H1 (cell line): ENCODE results near the gene POLR1D. TPM values are rescaled to one million over a fixed set of nuclear protein-coding genes. Genes with fewer than 3 reads are reported as not detected.

ENCODE experiments used
- CTCF ChIA-PET: fragments of 300-600 bp; sonication (Branson Sonifier 250); formaldehyde crosslinking; loops from one replicate; lab custom pipeline; 2021; ENCODE audit not compliant: partially characterized antibody; lab: Charles Lee
- POLR2A ChIA-PET: fragments of 300-600 bp; sonication (Branson Sonifier 250); formaldehyde crosslinking; loops from one replicate; lab custom pipeline; 2021; ENCODE audit warnings: inconsistent platforms; ENCODE audit not compliant: partially characterized antibody; lab: Charles Lee
- DNase-seq, 2 experiments: peaks; one replicate each; pipeline versions ENCODE4 v3.0.0 to v3.0.0-alpha.2; 2010 to 2022; ENCODE audit warnings: low spot score in 2 of 2, low read depth in 1 of 2, mixed read lengths in 1 of 2
- FAIRE-seq: peaks from 2 replicates; lab custom pipeline; 2011; peaks lifted over from hg19 to GRCh38; lab: Jason Lieb, UNC
- H2AFZ ChIP-seq: 2 replicates; pipeline ENCODE4 v1.8.1; 2012; ENCODE audit warnings: low read length, inconsistent platforms
- H2AK5ac ChIP-seq: 2 replicates; pipeline ENCODE4 v1.6.1; 2013; ENCODE audit warnings: low read depth, low read length
- H2BK120ac ChIP-seq: replicated peaks from 2 replicates; pipeline ENCODE3; 2013; ENCODE audit warnings: low read depth, low read length, inconsistent platforms
- H2BK12ac ChIP-seq: 2 replicates; pipeline ENCODE4 v1.6.1; 2013; ENCODE audit warnings: low read depth, low read length
- H2BK15ac ChIP-seq: 2 replicates; pipeline ENCODE4 v1.6.1; 2013; ENCODE audit warnings: low read length
- H2BK20ac ChIP-seq: 2 replicates; pipeline ENCODE4 v1.6.1; 2013; ENCODE audit warnings: low read length
- H2BK5ac ChIP-seq: 2 replicates; pipeline ENCODE4 v1.6.1; 2013; ENCODE audit warnings: low read depth, low read length
- H3K14ac ChIP-seq: 2 replicates; pipeline ENCODE4 v1.6.1; 2013; ENCODE audit warnings: inconsistent platforms; ENCODE audit not compliant: insufficient read length
- H3K18ac ChIP-seq: 2 replicates; pipeline ENCODE4 v1.6.1; 2013; ENCODE audit warnings: low read length; ENCODE audit errors: extremely low read depth
- H3K23ac ChIP-seq: 2 replicates; pipeline ENCODE4 v1.6.1; 2013; ENCODE audit warnings: inconsistent platforms; ENCODE audit not compliant: insufficient read length
- H3K23me2 ChIP-seq: 2 replicates; pipeline ENCODE4 v1.6.1; 2013; ENCODE audit warnings: low read depth, low read length
- H3K27ac ChIP-seq: 2 replicates; pipeline ENCODE4 v1.6.1; 2011; ENCODE audit warnings: low read depth, low read length, inconsistent platforms
- H3K27me3 ChIP-seq, 4 experiments: replicated peaks in 1 of 4; 1 replicate in 1 of 4; 2 replicates in 3 of 4; pipeline versions ENCODE4 v1.6.1 to v1.8.1; 2011 to 2013; ENCODE audit warnings: low read length in 3 of 4, mild to moderate bottlenecking in 3 of 4, inconsistent platforms in 2 of 4, mixed read lengths in 2 of 4, moderate library complexity in 1 of 4; ENCODE audit not compliant: control insufficient read depth in 3 of 4, insufficient read depth in 3 of 4; ENCODE audit errors: extremely low read depth in 1 of 4
- H3K36me3 ChIP-seq, 4 experiments: 2 replicates each; pipeline versions ENCODE4 v1.6.1 to v1.8.1; 2011 to 2013; ENCODE audit warnings: mild to moderate bottlenecking in 4 of 4, low read length in 3 of 4, moderate library complexity in 2 of 4, control low read depth in 1 of 4, inconsistent platforms in 1 of 4; ENCODE audit not compliant: insufficient read depth in 4 of 4, control insufficient read depth in 2 of 4
- H3K4ac ChIP-seq: replicated peaks from 2 replicates; pipeline ENCODE3; 2013; ENCODE audit warnings: low read length, low read depth, mixed read lengths, inconsistent platforms; ENCODE audit not compliant: insufficient read length
- H3K4me1 ChIP-seq, 4 experiments: replicated peaks in 1 of 4; 1 replicate in 1 of 4; 2 replicates in 3 of 4; pipeline versions ENCODE4 v1.6.1 to v1.8.1; 2011 to 2013; ENCODE audit warnings: low read length in 3 of 4, inconsistent platforms in 2 of 4, mixed read lengths in 1 of 4; ENCODE audit not compliant: insufficient read depth in 4 of 4, control insufficient read depth in 3 of 4
- H3K4me2 ChIP-seq, 2 experiments: 2 replicates each; pipeline versions ENCODE4 v1.6.1 to v1.8.1; 2011 to 2013; ENCODE audit warnings: low read depth in 2 of 2, low read length in 2 of 2, control low read depth in 1 of 2, inconsistent platforms in 1 of 2, mild to moderate bottlenecking in 1 of 2; ENCODE audit not compliant: insufficient read depth in 1 of 2
- H3K4me3 ChIP-seq, 4 experiments: fragments of 200-600, 300-600 bp in 1 of 4; sonication (generic), shearing (Covaris generic), sonication (Bioruptor Twin) in 1 of 4; 2 replicates each; pipeline versions ENCODE4 v1.5.1 to v1.8.1; 2011 to 2016; ENCODE audit warnings: low read length in 4 of 4, low read depth in 3 of 4, control low read depth in 2 of 4, inconsistent platforms in 2 of 4, mild to moderate bottlenecking in 2 of 4, mixed read lengths in 1 of 4, moderate library complexity in 1 of 4; ENCODE audit not compliant: insufficient read depth in 2 of 4; ENCODE audit errors: extremely low read depth in 1 of 4
- H3K56ac ChIP-seq: replicated peaks from 2 replicates; pipeline ENCODE3; 2013; ENCODE audit warnings: low read depth, mild to moderate bottlenecking, mixed read lengths, low read length, inconsistent platforms; ENCODE audit not compliant: insufficient read length
- H3K79me1 ChIP-seq: 2 replicates; pipeline ENCODE4 v1.6.1; 2013; ENCODE audit warnings: low read depth, low read length, control low read depth
- H3K79me2 ChIP-seq, 2 experiments: 2 replicates each; pipeline versions ENCODE4 v1.6.1 to v1.8.1; 2012 to 2013; ENCODE audit warnings: low read length in 2 of 2, mild to moderate bottlenecking in 2 of 2, inconsistent platforms in 1 of 2; ENCODE audit not compliant: insufficient read depth in 2 of 2, control insufficient read depth in 1 of 2
- H3K9ac ChIP-seq, 4 experiments: replicated peaks in 1 of 4; 1 replicate in 1 of 4; 2 replicates in 3 of 4; pipeline versions ENCODE4 v1.6.1 to v1.8.1; 2011 to 2013; ENCODE audit warnings: low read depth in 3 of 4, low read length in 3 of 4, control low read depth in 2 of 4, mild to moderate bottlenecking in 2 of 4, moderate library complexity in 2 of 4, inconsistent platforms in 1 of 4; ENCODE audit errors: extremely low read depth in 1 of 4
- H3K9me3 ChIP-seq, 2 experiments: 2 replicates each; pipeline versions ENCODE4 v1.6.1 to v1.8.1; 2012 to 2013; ENCODE audit warnings: mild to moderate bottlenecking in 2 of 2, moderate library complexity in 2 of 2, control low read depth in 1 of 2, inconsistent platforms in 1 of 2, low read depth in 1 of 2, low read length in 1 of 2, mixed read lengths in 1 of 2; ENCODE audit not compliant: insufficient read depth in 2 of 2
- H4K20me1 ChIP-seq, 2 experiments: replicated peaks in 1 of 2; 2 replicates each; pipeline versions ENCODE3 to v1.8.1; 2011 to 2013; ENCODE audit warnings: inconsistent platforms in 2 of 2, low read length in 2 of 2, mild to moderate bottlenecking in 1 of 2; ENCODE audit not compliant: insufficient read depth in 2 of 2, control insufficient read depth in 1 of 2
- H4K5ac ChIP-seq: 2 replicates; pipeline ENCODE4 v1.6.1; 2013; ENCODE audit warnings: low read length, low read depth, mixed read lengths, inconsistent platforms; ENCODE audit not compliant: insufficient read length
- H4K8ac ChIP-seq: 2 replicates; pipeline ENCODE4 v1.8.0; 2013; ENCODE audit warnings: mild to moderate bottlenecking, moderate library complexity, low read length, inconsistent platforms; ENCODE audit not compliant: insufficient read depth; ENCODE audit errors: extremely low read depth
- H4K91ac ChIP-seq: replicated peaks from 2 replicates; pipeline ENCODE3; 2013; ENCODE audit warnings: low read length, mixed read lengths, inconsistent platforms; ENCODE audit not compliant: insufficient read length
- BACH1 ChIP-seq: IDR thresholded peaks from 2 replicates; pipeline ENCODE4 v1.6.1; 2012; ENCODE audit warnings: low read length, improper control_type of control experiment
- BCL11A ChIP-seq, 2 experiments: IDR thresholded peaks; one replicate each; pipeline ENCODE4 v1.6.1; 2011; ENCODE audit warnings: low read depth in 2 of 2, low read length in 2 of 2, mild to moderate bottlenecking in 2 of 2
- JUN ChIP-seq: IDR thresholded peaks from 2 replicates; pipeline ENCODE4 v1.6.1; 2011; ENCODE audit warnings: low read depth, mild to moderate bottlenecking, improper control_type of control experiment, low read length
- JUND ChIP-seq: IDR thresholded peaks from 2 replicates; pipeline ENCODE4 v1.6.1; 2011; ENCODE audit warnings: mild to moderate bottlenecking, improper control_type of control experiment, low read length
- MAFK ChIP-seq: IDR thresholded peaks from 2 replicates; pipeline ENCODE4 v1.6.1; 2012; ENCODE audit warnings: low read depth, mild to moderate bottlenecking, improper control_type of control experiment, low read length
- POLR2AphosphoS5 ChIP-seq: IDR thresholded peaks from 2 replicates; pipeline ENCODE4 v1.6.1; 2011; ENCODE audit warnings: low read depth, low read length
- SP2 ChIP-seq: IDR thresholded peaks from 2 replicates; pipeline ENCODE4 v1.6.1; 2012; ENCODE audit warnings: mild to moderate bottlenecking, low read length, inconsistent platforms
- SUZ12 ChIP-seq: fragments of 200-600 bp; sonication (generic); IDR thresholded peaks from 2 replicates; pipeline ENCODE4 v1.6.1; 2012; ENCODE audit warnings: mild to moderate bottlenecking, inconsistent platforms, low read length, moderate library complexity, mixed read lengths
- TBP ChIP-seq: IDR thresholded peaks from 2 replicates; pipeline ENCODE4 v1.6.1; 2011; ENCODE audit warnings: low read depth, low read length, improper control_type of control experiment
- YY1 ChIP-seq: IDR thresholded peaks from 2 replicates; pipeline ENCODE4 v1.6.1; 2011; ENCODE audit warnings: low read depth, mild to moderate bottlenecking, low read length
- ZNF274 ChIP-seq: IDR thresholded peaks from 2 replicates; pipeline ENCODE4 v1.7.0; 2012; ENCODE audit warnings: low read length, borderline replicate concordance; ENCODE audit errors: extremely low read depth
- WGBS, 2 experiments: shearing (Covaris generic) in 1 of 2; methylation state at CpG; one replicate each; pipeline versions ENCODE4 v1.1.6 to v1.1.7; 2013 to 2015; ENCODE audit warnings: low lambda C conversion rate in 2 of 2, mixed read lengths in 2 of 2, inconsistent platforms in 1 of 2, low coverage in 1 of 2, missing lambda C conversion rate in 1 of 2; ENCODE audit not compliant: insufficient replicate concordance in 2 of 2, insufficient coverage in 1 of 2, insufficient read length in 1 of 2; ENCODE audit errors: extremely low coverage in 1 of 2, missing lambda C conversion rate in 1 of 2; 5-methylcytosine and 5-hydroxymethylcytosine counted together
- polyA plus RNA-seq, 7 experiments: library from polyadenylated mRNA; depleted of rRNA in 3 of 7; stranded (reverse) in 5 of 7; unstranded in 2 of 7; fragments of >200 nt in 5 of 7; fragments of 200-250 nt in 2 of 7; gene quantifications; 1 replicate in 5 of 7; 2 replicates in 1 of 7; 4 replicates in 1 of 7; pipeline versions ENCODE4 v1.2.1 to v1.2.3, GENCODE V29; 2011 to 2013; ENCODE audit warnings: missing spikeins in 2 of 7, mixed read lengths in 2 of 7
- total RNA-seq: library from RNA; stranded (reverse); fragmentation: NEBNext Ultra II Directional; extraction: Animal tissue kit (Norgen Biotek cat#: 25700); gene quantifications from 2 replicates; pipeline ENCODE4 v1.2.1, GENCODE V29; 2021
- TF ChIP-seq, protein P1 (sequence below): IDR thresholded peaks from 2 replicates; pipeline ENCODE4 v1.6.1; 2012; ENCODE audit warnings: low read length, inconsistent platforms

Gene POLR1D
- total and polyA plus RNA-seq, 2 of the 8 experiments (the other 6 are each of a cell fraction or from before 2014, with no cell fraction given): 226 to 232 TPM

DNA sequence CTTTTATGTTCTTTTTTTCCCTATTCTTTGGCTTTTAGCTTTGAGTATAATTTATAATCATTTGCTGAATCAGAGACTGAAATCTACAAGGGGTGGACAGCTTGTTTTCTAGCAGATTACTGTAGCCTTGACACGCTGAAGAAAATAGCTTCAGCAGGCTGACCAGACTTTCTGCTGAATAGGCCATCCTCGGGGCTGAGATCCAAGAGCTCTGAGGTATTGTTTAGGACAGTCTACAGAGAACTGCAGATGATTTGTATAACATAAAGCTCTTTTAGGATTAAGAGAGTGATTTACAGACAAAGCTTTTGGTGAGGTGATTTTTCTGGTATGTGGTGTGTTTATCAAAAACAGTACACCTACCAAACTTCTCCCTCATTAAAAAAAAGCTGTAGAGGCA is 16.8 kb downstream of the POLR1D start:
- H3K36me3 ChIP-seq: peaks cover 0 to 3% (median 0%) of the 10 kb centered on the region in 4 experiments; a peak in 2 of 8 replicates
- H2BK12ac ChIP-seq: no peak overlapping the region
- no peaks in the 10 kb centered on the region for H3K4me1 ChIP-seq
- H2BK5ac ChIP-seq: no peak overlapping the region
- H3K23ac ChIP-seq: no peak overlapping the region
- no peak overlapping the region for H3K18ac ChIP-seq
- H3K27ac ChIP-seq: no peak overlapping the region
- no peak overlapping the region for H4K5ac ChIP-seq
- H2AFZ ChIP-seq: no peak overlapping the region
- H3K79me2 ChIP-seq: peaks cover 3 to 65% of the 10 kb centered on the region in 2 experiments
- no peak overlapping the region for H3K4me2 ChIP-seq
- H3K79me1 ChIP-seq: peaks cover 7% of the 10 kb centered on the region
- no peak overlapping the region for H3K4me3 ChIP-seq
- WGBS, 2 experiments: 94% methylated on average over 2 of the region's 2 CpGs; no CpG with 5 or more reads in 1 of the 2 experiments
- H3K23me2 ChIP-seq: no peaks in the 10 kb centered on the region
- CTCF ChIA-PET: interaction anchor here (0.6 to 1.5 kb wide), 2 partner anchors 7 to 373 kb away, joined by 3 to 4 read pairs; no protein-coding TSS in a partner anchor
- no peak for DNase-seq
- FAIRE-seq: no peak
- no peak overlapping the region for H3K9ac ChIP-seq
- POLR2A ChIA-PET: no interaction called here
- no peaks in the 10 kb centered on the region for H3K27me3 ChIP-seq
- no peak overlapping the region for H2BK120ac ChIP-seq
- no peak overlapping the region for H3K14ac ChIP-seq
- no peaks in the 10 kb centered on the region for H3K9me3 ChIP-seq
- peaks cover 2 to 7% of the 10 kb centered on the region in 2 experiments for H4K20me1 ChIP-seq
- no peak overlapping the region for H2BK15ac ChIP-seq
- no peak overlapping the region for H3K56ac ChIP-seq
- no peak overlapping the region for H3K4ac ChIP-seq
- H4K91ac ChIP-seq: no peak overlapping the region
- H2BK20ac ChIP-seq: no peak overlapping the region
- no peak overlapping the region for H2AK5ac ChIP-seq
- H4K8ac ChIP-seq: no peak overlapping the region
- no peak for TF ChIP-seq MAFK
- no peak for TF ChIP-seq JUND
- TF ChIP-seq, protein P1, sequence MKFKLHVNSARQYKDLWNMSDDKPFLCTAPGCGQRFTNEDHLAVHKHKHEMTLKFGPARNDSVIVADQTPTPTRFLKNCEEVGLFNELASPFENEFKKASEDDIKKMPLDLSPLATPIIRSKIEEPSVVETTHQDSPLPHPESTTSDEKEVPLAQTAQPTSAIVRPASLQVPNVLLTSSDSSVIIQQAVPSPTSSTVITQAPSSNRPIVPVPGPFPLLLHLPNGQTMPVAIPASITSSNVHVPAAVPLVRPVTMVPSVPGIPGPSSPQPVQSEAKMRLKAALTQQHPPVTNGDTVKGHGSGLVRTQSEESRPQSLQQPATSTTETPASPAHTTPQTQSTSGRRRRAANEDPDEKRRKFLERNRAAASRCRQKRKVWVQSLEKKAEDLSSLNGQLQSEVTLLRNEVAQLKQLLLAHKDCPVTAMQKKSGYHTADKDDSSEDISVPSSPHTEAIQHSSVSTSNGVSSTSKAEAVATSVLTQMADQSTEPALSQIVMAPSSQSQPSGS: no peak
- no peak for TF ChIP-seq TBP
- no peak for TF ChIP-seq SUZ12
- no peak for TF ChIP-seq SP2
- TF ChIP-seq POLR2AphosphoS5: no peak
- TF ChIP-seq JUN: no peak
- TF ChIP-seq ZNF274: no peak
- no peak for TF ChIP-seq BACH1
- no peak for TF ChIP-seq BCL11A (IDR thresholded peaks at IDR 0.05; ENCODE audit: low read depth in 2 of 2, low read length in 2 of 2)
- no peak for TF ChIP-seq YY1
